HG03460 (cell line): ENCODE data around the gene MUC2.

Source experiments
- ATAC-seq: cut with Tn5 transposase; IDR thresholded peaks from one replicate; pipeline ENCODE4 v1.9.1; 2021; ENCODE audit not compliant: unreplicated experiment

Gene MUC2

DNA sequence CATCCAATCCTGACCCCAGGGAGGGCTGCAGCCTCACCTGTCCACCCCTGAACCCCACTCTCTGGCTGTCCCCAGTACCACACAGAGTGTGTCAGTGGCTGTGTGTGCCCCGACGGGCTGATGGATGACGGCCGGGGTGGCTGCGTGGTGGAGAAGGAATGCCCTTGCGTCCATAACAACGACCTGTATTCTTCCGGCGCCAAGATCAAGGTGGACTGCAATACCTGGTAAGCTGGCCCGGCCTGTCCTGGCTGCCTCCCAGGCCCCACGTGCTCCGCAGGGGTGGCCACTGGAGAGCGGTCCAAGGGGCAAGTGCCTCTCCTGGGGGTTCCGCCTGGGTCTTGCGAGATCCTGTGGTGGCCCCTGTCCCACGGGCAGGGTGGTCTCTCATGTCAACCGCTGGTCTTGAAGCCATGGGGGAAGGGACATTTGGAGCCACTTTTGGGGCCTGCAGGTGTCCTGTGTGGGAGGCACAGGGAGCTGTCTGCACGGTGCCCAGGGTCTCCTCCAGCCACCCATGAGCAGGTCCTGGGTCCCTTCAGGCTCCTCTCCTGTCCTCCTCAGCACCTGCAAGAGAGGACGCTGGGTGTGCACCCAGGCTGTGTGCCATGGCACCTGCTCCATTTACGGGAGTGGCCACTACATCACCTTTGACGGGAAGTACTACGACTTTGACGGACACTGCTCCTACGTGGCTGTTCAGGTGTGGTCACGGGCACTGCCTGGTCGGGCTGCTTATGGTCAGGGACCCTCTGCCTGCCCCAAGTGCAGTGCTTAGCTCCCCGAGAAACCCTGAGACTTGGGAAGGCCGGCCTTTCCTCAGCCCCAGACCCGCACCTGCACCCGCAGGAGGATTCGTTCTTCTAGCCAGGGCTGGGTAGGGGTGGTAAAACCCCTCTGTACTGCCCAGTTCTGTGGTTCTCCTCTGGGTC, 11.8 kb downstream of the MUC2 start:
- ATAC-seq: no peak

DNA sequence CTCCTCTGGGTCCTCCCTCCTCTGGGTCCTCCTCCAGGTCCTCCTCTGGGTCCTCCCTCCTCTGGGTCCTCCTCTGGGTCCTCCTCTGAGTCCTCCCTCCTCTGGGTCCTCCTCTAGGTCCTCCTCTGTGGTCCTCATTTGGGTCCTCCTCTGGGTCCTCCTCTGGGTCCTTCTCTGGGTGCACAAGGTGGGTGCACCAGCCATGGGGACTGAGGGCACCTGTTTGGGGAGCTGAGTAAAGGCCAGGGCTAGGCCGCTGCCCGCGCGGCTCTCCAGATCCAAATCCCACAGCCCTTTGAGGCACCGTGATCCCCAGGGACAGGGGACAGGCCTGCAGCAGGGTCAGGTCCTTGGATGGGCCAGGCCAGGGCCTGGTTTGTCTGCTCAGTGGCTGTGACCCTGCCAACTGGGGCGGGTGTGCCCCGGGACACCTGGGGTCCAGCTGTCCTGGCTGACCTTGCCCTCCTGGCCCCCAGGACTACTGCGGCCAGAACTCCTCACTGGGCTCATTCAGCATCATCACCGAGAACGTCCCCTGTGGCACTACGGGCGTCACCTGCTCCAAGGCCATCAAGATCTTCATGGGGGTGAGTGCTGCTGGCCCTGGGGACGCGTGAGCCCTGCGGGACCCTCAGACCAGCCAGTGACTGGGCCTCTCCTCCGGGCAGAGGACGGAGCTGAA, 12.7 kb downstream of the MUC2 start:
- no peak for ATAC-seq

GRCh38 chr11:1087961-1088926, 13.6 kb downstream of the MUC2 start:
- no peak for ATAC-seq

DNA sequence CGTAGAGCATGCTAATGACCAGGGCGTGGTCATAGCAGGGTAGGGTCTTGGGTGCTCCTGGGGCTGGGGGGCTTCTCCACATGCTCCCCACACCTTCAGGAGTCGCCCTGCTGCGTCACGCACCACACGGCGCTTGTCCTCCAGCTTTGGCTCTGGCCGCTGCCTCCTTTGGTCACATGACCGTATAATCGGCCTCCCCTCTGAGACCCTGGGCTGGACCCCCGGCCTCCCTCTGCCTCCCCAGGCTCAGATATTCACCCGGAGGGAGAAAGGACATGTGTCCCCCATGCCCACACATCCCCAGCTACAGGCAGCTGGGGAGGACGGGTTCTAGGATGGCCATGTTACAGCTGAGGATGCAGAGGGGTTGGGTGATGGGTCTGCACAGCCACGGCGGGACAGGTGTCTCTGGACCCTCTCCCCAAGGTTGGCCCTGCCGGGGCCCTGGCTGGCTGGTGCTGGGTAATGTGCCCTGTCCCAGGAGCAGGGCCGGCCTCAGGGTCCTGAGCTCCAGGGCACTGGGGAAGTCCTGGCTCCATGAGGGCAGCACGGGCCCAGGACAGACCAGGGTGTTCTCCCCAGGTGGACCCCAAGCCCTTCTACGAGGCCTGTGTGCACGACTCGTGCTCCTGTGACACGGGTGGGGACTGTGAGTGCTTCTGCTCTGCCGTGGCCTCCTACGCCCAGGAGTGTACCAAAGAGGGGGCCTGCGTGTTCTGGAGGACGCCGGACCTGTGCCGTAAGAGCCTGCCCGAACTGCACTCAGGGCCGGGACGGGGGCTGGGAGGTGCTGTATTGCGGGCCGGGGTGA, 14.5 kb downstream of the MUC2 start:
- ATAC-seq: no peak

DNA sequence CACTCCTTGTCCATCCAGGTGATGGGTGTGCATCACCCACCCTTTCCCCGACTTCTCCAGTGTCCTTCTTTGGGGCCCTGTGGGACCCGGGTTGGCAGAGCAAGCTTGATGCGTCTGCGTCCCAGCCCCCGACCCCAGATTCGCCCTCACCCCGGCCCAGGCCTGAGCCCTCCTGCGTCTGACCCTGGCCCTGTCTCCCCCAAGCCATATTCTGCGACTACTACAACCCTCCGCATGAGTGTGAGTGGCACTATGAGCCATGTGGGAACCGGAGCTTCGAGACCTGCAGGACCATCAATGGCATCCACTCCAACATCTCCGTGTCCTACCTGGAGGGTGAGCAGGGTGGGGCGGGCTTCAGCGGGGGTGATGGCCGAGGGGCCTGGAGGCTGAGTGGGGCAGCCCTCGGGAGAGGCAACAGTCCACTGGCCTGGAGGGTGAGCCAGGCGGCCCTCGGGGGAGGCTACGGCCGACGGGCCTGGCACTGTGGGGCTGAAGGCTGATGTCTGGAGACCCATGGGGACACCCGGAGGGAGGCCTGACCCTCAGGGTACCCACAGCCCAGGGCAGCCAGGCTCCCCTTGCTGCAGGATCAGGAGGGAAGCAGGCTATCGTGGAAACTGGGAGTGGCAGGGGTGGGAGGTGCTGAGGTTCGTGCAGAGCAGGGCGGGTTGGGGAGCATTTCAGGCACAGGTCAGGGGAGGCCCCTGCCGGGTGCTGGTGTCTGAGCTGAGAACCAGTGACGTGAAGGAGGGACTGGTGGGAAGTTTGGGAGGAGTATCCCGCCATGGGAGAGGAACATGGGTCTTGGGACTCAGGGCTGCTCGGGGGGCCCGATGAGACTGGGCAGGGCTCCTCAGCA, 15.3 kb downstream of the MUC2 start:
- ATAC-seq: no peak

- no peak for ATAC-seq
Measured at GRCh38 chr11:1090600-1091331, 16.1 kb downstream of the MUC2 start.

DNA sequence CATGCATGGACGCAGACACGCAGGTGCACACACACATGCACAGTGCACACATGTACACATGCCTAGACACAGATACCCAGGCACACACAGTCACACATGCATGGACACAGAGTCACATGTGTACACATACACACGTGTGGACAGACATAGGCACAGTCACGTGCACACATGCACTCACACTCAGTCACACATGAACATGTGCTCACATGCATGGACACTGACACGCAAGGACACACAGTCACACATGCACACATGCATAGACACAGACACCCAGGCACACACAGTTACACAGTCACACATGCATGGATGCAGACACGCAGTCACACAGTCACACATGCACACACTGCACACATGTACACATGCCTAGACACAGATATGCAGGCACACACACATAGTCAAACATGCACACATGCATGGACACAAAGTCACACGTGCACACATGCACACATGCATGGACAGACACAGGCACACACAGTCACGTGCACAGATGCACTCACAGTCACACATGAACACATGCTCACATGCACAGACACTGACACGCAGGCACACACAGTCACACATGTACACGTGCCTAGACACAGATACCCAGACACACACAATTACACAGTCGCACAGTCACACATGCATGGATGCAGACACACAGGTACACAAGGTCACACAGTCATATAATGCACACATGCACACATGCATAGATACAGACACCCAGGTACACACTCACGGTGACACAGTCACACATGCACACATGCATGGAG, 16.8 kb downstream of the MUC2 start:
- ATAC-seq: no peak

- no peak for ATAC-seq
Measured at GRCh38 chr11:1092145-1092670, 17.5 kb downstream of the MUC2 start.

GRCh38 chr11:1092919-1093318, 18.2 kb downstream of the MUC2 start:
- no peak for ATAC-seq

DNA sequence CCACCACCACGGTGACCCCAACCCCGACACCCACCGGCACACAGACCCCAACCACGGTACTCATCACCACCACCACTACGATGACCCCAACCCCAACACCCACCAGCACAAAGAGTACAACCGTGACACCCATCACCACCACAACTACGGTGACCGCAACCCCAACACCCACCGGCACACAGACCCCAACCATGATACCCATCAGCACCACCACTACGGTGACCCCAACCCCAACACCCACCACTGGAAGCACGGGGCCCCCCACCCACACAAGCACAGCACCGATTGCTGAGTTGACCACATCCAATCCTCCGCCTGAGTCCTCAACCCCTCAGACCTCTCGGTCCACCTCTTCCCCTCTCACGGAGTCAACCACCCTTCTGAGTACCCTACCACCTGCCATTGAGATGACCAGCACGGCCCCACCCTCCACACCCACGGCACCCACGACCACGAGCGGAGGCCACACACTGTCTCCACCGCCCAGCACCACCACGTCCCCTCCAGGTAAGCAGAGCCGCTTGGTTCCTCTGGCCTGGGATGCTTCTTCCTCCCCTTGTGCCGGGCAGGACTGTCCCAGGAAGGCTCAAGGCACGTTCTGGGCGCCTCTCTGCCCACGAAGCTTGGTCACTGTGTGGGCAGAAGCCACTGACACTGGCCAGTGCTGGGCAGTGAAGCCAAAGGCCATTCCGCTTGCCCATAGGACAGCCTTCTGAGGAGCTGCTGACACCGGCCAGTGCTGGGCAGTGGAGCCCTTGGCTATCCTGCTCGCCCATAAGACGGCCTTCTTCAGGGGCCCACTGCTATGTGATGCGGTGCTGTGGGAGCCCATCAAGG, 25.1 kb downstream of the MUC2 start:
- ATAC-seq: no peak

DNA sequence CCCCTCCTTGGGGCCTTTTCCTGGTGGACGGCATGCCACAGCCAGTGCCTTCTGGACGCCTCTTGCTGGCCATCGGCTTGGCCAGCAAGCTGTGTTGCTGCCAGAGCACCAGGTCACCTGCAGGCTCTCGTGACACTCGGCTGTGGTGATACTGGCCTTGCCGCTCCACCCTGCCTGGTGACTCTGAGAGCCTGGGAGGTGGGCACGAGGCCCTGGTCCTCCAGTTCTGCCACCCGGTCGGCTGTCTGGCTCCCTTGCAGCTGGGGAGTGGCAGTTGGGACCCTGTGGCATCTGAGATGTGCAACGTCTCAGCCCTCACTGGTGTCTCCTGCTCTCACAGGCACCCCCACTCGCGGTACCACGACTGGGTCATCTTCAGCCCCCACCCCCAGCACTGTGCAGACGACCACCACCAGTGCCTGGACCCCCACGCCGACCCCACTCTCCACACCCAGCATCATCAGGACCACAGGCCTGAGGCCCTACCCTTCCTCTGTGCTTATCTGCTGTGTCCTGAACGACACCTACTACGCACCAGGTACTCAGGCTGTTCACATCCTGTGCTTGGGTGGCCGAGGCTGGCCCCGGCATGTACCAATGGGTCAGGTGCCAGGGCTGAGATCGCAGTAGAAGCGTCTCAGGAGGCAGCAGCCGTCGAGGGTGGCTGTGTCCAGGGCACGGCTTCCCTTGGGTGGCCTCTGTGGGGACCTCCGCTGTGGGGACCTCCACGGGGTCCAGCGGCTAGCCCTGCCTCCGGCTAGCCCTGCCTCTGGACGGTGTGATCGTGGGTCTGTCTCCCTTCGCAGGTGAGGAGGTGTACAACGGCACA, 26.0 kb downstream of the MUC2 start:
- no peak for ATAC-seq

- ATAC-seq: no peak
Measured at GRCh38 chr11:1101318-1102089, 26.8 kb downstream of the MUC2 start.

DNA sequence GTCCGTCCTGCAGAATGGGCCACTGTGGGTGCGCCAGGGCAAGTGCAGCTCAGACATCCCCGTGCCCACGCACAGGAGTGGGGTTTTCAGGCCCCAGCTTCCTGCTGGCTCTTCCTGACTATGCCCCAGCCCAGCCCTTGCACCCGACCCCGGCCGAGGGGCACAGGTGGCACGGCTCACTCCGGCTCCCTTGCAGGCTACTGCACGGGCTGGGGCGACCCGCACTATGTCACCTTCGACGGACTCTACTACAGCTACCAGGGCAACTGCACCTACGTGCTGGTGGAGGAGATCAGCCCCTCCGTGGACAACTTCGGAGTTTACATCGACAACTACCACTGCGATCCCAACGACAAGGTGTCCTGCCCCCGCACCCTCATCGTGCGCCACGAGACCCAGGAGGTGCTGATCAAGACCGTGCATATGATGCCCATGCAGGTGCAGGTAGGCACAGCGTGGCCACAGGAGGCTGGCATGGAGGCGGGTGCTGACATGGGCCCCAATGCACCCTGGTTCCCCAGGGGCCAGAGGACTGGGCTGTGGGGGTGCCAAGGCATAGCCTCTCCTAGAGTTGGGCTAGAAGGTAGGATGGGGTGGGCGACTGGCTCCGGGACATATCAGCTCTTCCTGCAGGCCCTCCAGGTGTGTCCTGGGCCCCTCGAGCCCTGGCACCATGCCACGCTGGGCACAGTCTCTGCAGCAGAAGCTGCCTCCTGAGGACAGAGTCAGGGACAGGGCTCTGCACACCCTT, 27.7 kb downstream of the MUC2 start:
- no peak for ATAC-seq

- ATAC-seq: no peak
Measured at GRCh38 chr11:1102996-1103395, 28.3 kb downstream of the MUC2 start.
